OCI-LY3 (cell line): ENCODE measurements around the gene CIDEB.

Experiments
- H2AFZ ChIP-seq: fragments of 200-600, 300-600 bp; shearing (Covaris generic); 2 replicates; pipeline ENCODE4 v1.6.0; 2014; ENCODE audit warnings: antibody characterized with exemption, low read depth, low read length
- H3K27ac ChIP-seq: fragments of 200-600, 300-600 bp; sonication (generic); 2 replicates; pipeline ENCODE4 v1.5.1; 2014; ENCODE audit warnings: mild to moderate bottlenecking, low read length, moderate library complexity, mixed read lengths
- H3K27me3 ChIP-seq: fragments of 200-600, 300-600 bp; sonication (generic); 2 replicates; pipeline ENCODE4 v1.6.1; 2014; ENCODE audit warnings: low read depth, low read length, mixed read lengths
- H3K36me3 ChIP-seq: fragments of 200-600, 300-600 bp; sonication (generic); replicated peaks from 2 replicates; pipeline ENCODE3; 2014; ENCODE audit warnings: low read depth, low read length, mixed read lengths
- H3K4me1 ChIP-seq: fragments of 300-600, 200-600 bp; sonication (generic); 2 replicates; pipeline ENCODE4 v1.6.1; 2014; ENCODE audit warnings: low read length, mixed read lengths
- H3K4me2 ChIP-seq: fragments of 200-600, 300-600 bp; sonication (generic); 2 replicates; pipeline ENCODE4 v1.6.1; 2014; ENCODE audit warnings: low read length, mixed read lengths
- H3K4me3 ChIP-seq: fragments of 300-600, 200-600 bp; sonication (generic); 2 replicates; pipeline ENCODE4 v1.5.1; 2014; ENCODE audit warnings: antibody characterized with exemption, mild to moderate bottlenecking, low read length, moderate library complexity
- H3K79me2 ChIP-seq: fragments of 300-600, 200-600 bp; shearing (Covaris generic); 2 replicates; pipeline ENCODE4 v1.6.1; 2014; ENCODE audit warnings: mild to moderate bottlenecking, low read length, mixed read lengths
- H3K9ac ChIP-seq: fragments of 300-600, 200-600 bp; shearing (Covaris generic); 2 replicates; pipeline ENCODE4 v1.6.0; 2014; ENCODE audit warnings: mild to moderate bottlenecking, low read length, moderate library complexity
- H3K9me3 ChIP-seq: fragments of 200-600, 300-600 bp; shearing (Covaris generic); 2 replicates; pipeline ENCODE4 v1.6.1; 2014; ENCODE audit warnings: low read length, mixed read lengths; ENCODE audit not compliant: insufficient read depth
- H4K20me1 ChIP-seq: fragments of 200-600, 300-600 bp; sonication (generic); 2 replicates; pipeline ENCODE4 v1.6.1; 2016; ENCODE audit warnings: low read length, mixed read lengths; ENCODE audit not compliant: insufficient read depth
- EZH2phosphoT487 ChIP-seq: fragments of 200-600 bp; shearing (Covaris generic); IDR thresholded peaks from 2 replicates; pipeline ENCODE4 v1.6.1; 2018; ENCODE audit warnings: antibody characterized with exemption, mixed run types, low read depth
- TF ChIP-seq, protein P1 (sequence below): fragments of 200-600, 300-600 bp; sonication (generic); IDR thresholded peaks from 2 replicates; pipeline ENCODE4 v1.5.1; 2014; ENCODE audit warnings: antibody characterized with exemption, low read length, low read depth

CIDEB gene

DNA sequence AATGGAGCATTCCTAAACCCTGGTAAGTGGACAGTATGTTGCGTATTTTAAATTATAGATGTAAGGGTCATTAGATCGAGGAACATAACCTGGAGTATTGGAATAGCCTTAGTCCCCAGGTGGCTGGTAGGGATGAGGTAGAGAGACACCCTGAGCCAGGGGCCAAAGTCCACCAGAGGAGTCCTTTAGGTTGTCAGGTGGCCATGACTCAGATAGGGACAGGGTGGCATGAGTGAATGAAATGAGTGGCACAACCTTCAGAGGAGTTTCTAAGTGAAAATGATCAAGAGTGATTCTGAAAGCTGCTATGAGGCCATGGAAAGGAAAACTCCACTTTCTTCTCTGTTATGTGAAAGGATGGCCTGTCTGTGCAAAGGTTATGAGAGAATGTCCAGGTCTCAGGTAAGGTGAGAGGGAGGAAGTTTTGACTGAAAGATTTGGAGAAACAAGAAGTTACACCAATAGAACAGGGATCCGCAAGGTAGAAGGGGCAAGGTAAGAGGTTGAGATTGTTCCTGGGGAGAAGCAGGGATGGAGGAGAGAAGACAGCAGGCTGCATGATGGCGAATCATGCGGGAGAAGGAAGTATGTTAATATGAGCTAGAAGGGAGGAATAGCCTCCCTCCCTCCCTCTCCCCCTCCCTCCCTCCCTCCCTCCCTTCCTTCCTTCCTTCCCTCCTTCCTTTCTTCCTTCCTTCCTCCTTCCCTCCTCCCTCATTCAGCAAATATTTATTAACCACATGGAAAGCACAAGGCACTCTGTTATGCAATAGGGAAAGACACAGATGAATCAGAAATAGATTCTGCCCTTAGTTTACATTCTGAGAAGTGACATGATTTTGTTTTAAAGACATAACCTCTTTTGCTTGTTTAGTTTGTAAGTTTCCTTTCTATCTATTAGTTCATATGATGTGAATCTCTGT, 46.0 kb upstream of the CIDEB start:
- TF ChIP-seq, protein P1, sequence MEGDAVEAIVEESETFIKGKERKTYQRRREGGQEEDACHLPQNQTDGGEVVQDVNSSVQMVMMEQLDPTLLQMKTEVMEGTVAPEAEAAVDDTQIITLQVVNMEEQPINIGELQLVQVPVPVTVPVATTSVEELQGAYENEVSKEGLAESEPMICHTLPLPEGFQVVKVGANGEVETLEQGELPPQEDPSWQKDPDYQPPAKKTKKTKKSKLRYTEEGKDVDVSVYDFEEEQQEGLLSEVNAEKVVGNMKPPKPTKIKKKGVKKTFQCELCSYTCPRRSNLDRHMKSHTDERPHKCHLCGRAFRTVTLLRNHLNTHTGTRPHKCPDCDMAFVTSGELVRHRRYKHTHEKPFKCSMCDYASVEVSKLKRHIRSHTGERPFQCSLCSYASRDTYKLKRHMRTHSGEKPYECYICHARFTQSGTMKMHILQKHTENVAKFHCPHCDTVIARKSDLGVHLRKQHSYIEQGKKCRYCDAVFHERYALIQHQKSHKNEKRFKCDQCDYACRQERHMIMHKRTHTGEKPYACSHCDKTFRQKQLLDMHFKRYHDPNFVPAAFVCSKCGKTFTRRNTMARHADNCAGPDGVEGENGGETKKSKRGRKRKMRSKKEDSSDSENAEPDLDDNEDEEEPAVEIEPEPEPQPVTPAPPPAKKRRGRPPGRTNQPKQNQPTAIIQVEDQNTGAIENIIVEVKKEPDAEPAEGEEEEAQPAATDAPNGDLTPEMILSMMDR: no peak
- no peak for TF ChIP-seq EZH2phosphoT487

DNA sequence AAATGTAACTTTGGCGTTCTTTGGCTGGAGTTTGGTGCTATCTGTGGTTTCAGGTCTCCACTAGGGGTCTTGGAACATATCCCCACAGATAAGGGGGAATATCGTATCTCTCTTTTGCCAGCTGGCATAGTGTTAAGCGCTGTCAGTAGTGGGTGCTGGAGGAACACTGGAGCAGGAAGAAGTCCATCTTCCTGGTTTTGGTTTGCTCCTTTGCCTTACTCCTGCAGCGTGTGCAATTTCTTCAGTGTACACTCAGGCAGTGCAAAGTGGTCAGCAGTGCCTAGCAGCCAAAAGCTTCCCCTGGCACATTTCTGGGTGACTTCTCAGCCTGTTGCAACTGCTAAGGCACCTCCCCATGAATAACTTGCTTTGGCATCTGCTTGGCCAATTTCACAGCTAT, 43.7 kb upstream of the CIDEB start:
- H3K79me2 ChIP-seq: no peaks in the 10 kb centered on the region
- no peak overlapping the region for H3K4me3 ChIP-seq
- H3K36me3 ChIP-seq: no peaks in the 10 kb centered on the region
- no peaks in the 10 kb centered on the region for H4K20me1 ChIP-seq
- H3K9ac ChIP-seq: no peak overlapping the region
- H3K27me3 ChIP-seq: peaks cover 40% of the 10 kb centered on the region
- H2AFZ ChIP-seq: no peak overlapping the region
- no peaks in the 10 kb centered on the region for H3K9me3 ChIP-seq
- TF ChIP-seq, protein P1: no peak
- TF ChIP-seq EZH2phosphoT487: no peak
- no peak overlapping the region for H3K27ac ChIP-seq
- H3K4me2 ChIP-seq: no peak overlapping the region
- H3K4me1 ChIP-seq: no peaks in the 10 kb centered on the region

More for the DNA sequence above, 46.0 kb upstream of the CIDEB start:
- Histone ChIP-seq H2AFZ (no peak overlapping the region), H3K4me1 (no peaks in the 10 kb centered on the region), H3K36me3 (no peaks in the 10 kb centered on the region), H3K27ac (no peak overlapping the region), H3K9me3 (no peaks in the 10 kb centered on the region), H3K4me3 (no peak overlapping the region), H4K20me1 (no peaks in the 10 kb centered on the region), H3K79me2 (no peaks in the 10 kb centered on the region), H3K4me2 (no peak overlapping the region), H3K9ac (no peak overlapping the region), H3K27me3 (peaks cover 39% of the 10 kb centered on the region)

DNA sequence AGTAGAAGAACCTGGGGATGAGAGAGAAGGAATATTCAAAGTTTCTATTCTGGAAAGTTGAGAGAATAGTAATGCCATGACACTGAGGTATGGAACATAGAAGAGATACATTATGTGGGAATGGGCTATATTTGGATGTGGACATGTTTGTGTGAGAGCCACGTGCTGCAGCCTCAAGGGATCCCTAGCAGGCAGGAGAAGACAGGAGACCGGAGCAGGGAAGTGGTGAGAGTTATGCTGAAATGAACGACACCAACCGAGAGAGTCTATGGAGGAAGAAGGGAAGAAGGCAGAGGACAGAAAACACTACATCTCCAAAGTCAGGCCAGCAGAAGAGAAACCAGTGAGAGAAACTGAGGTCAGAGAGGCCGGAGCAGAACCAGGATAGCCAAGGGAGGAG, 42.0 kb upstream of the CIDEB start:
- Histone ChIP-seq H3K4me2 (no peak overlapping the region), H3K27me3 (peaks cover 41% of the 10 kb centered on the region), H4K20me1 (no peaks in the 10 kb centered on the region), H3K9ac (no peak overlapping the region), H3K79me2 (no peaks in the 10 kb centered on the region), H3K4me1 (no peaks in the 10 kb centered on the region), H3K9me3 (no peaks in the 10 kb centered on the region), H3K4me3 (no peak overlapping the region), H3K36me3 (no peaks in the 10 kb centered on the region), H3K27ac (no peak overlapping the region), H2AFZ (no peak overlapping the region)
- TF ChIP-seq, protein P1: no peak
- no peak for TF ChIP-seq EZH2phosphoT487

DNA sequence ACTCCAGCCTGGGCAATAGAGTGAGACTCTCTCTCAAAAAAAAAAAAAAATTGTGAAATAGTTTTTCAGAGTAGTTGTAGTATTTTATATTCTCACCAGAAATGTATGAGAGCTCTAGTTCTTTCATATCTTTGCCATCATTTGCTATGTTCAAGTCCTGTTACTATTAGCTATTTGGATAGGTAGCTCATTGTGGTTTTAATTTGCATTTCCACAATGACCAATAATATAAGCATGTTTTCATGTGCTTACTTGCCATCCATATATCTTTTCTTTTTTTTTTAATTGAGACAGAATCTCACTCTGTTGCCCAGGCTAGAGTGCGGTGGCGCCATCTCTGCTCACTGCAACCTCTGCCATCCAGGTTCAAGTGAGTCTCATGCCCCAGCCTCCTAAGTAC, 40.4 kb upstream of the CIDEB start:
- Histone ChIP-seq H3K79me2 (no peaks in the 10 kb centered on the region), H3K27me3 (peaks cover 41% of the 10 kb centered on the region), H2AFZ (no peak overlapping the region), H3K4me1 (peaks cover 7% of the 10 kb centered on the region; the same call in 1 of the 2 replicates), H3K9me3 (no peaks in the 10 kb centered on the region), H4K20me1 (no peaks in the 10 kb centered on the region), H3K4me2 (no peak overlapping the region), H3K27ac (no peak overlapping the region), H3K9ac (no peak overlapping the region), H3K4me3 (no peak overlapping the region), H3K36me3 (no peaks in the 10 kb centered on the region)
- TF ChIP-seq, protein P1: no peak
- TF ChIP-seq EZH2phosphoT487: no peak
